Stimulated activated naive CD4-positive, alpha-beta T cell treated with Interleukin-2 at 50 U/mL for 16 hours (primary cell): ENCODE results near the gene PRCD.
"Not testable (repeated sequence)": the region's sequence is repeated elsewhere in the genome, so short reads cannot be mapped to it uniquely, and the experiment has no call there.

Experiments
- DNase-seq: peaks from one replicate; lab custom pipeline; 2025; lab: John Stamatoyannopoulos, UW

PRCD gene

DNA sequence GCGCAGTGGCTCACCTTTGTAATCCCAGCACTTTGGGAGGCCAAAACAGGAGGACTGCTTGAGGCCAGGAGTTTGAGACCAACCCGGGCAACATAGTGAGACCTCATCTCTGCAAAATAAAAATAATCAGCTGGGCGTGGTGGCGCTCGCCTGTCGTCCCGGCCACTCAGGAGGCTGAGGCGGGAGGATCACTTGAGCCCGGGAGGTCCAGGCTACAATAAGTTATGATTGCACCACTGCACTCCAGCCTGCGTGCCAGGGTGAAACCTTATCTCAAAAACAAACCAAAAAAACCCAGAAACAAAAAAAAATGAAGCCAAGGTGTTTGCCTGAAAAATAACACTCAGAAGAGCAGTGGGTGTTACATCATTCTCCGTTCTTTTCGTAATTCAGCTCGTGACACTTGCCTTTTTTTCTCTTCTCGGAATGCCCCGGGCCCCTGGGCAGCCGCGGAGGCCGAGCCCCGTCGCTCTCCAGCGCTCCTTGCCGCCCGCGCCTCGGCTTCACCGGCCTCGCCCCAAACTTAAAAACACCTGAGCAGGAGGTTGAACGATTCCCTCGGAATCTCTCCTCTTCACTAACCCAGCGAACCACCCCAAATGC is 17.0 kb downstream of the PRCD start:
- DNase-seq: peak; percentile 48

DNA sequence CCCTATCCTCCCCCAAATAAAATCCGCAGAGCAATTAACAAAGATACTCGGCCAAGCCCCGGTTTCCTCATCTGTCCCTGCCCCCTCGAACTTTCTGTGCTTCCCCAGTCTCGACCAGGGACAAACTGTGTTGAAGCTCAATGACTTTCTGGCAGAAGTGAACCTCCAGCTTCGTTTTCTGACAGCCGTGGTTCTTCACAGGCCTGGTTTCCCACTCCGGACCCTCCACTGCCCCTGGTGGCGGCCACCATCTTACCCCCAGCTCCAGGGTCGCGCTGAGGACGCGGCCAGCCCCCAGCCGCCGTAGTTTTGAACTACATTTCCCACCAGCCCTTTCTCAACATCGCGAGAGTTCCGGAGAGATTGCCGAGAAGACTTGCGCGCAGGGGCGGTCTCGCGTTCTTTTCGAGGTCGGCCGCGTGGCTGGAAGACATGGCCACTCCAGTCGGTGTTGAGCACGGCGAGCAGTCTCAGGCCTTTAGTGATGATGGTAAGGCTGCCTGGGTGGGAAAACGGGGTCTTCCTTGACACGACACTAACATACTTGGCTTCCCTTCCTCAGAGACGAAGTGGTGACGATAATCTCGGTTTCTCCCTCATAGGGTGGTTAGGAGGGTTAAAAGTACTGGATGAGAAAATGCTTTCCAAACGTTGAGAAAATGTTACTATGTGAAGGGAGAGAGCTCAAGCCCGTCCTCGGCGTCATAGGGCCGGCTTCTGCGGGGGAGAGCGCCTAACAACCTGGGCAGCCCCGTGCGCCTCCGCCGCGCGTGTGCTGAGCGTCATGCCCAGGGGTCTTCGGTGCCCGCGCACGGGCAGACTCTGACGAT is 17.7 kb downstream of the PRCD start:
- DNase-seq: peak; percentile 93

DNA sequence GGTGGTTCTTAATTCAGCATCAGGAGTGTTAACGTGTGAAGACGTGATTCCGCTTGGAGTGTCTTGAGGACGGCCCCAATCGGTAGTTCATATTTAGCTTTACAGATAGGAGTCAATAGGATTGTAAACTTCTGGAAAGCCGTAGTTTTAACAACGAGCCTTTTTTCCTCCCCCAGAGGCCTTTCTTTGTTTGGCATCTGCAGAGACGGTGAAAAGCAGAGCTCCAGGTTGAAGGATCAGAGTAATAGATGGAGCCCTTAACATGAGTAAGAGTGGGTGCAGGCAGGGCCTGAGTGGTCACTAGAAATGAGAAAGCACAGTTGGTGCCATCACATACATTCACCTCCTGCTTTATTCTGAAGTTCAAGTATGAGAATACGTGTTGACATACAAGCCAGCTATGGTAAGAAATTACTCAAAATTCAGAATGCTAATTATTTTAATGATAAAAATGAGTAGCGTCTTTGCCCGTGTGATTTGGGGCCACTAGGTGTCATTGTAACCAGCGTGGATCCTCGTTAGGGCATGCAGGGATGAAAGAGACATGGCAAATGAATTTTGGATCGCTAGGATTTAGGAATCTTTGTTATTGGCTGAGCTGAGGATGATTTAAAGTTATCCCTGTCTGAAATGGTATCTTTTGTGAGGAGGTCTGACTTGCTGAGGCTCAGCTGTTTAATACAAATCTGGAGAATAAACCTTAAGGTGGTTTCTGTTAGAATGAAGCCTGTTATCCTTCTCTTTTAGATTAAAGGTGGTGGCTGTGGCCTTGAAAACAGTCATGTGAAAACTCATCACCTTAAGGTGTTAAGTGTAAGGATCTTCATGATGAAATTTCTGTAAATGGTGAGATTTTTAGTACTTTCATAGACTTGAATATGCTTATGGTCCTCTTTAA is 18.6 kb downstream of the PRCD start:
- DNase-seq: no peak

DNA sequence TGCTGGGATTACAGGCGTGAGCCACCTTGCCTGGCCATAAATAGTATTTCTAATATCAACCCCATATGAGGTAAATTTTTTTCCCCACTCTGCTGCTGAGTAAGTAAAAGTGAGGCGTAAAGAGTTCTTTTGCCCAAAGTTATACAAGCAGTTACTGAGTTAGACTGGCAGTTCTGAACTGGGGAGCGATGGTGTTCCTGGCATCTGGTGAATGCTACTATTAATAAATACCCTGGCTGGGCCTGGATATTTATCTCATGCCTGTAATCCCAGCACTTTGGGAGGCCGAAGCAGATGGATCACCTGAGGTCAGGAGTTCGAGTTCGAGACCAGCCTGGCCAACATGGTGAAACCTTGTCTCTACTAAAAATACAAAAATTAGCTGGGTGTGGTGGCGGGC is 19.6 kb downstream of the PRCD start:
- not testable (repeated sequence) for DNase-seq

DNA sequence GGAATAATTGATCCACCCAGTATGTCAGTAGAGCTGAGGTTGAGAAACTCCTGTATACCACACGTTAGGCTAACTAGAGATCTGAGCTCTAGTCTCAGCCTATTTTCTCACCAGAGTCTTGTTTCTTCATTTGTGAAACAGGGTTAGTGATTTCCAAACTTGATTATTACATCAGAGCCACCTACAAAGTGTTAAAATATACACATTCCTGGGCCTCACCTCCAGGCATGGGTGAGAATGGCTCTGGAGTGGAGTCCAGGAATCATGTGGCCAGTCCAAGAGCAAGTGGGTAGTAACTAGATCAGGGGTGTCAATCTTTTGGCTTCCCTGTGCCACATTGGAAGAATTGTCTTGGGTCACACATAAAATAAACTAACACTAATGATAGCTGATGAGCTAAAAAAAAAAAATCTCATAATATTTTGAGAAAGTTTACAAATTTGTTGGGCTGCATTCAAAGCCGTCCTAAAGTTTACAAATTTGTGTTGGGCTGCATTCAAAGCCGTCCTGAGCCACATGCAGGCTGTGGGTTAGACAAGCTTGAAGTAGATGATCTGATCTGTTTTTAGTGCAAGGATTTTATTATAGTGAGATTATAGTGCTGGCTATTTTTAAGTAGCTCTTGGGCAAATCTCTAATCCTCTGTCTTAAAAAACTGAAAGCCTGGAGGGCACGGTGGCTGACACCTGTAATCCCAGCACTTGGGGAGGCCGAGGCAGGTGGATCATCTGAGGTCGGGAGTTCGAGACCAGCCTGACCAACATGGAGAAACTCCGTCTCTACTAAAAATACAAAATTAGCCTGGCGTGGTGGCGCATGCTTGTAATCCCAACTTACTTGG is 20.4 kb downstream of the PRCD start:
- no peak for DNase-seq

DNA sequence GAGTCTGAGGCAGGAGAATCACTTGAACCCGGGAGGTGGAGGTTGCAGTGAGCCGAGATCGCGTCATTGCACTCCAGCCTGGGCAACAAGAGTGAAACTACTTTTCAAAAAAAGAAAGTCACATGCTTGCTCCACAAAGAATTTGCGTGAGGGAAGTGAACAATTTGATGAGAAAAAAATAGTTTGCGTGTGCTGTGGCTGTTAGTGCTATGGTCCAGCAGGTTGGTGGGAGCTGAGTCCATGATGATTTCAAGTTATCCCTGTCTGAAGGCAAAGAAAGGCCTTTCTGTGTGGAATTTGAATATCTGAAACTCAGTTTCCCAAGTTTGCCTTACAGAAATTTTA is 21.0 kb downstream of the PRCD start:
- DNase-seq: no peak

DNA sequence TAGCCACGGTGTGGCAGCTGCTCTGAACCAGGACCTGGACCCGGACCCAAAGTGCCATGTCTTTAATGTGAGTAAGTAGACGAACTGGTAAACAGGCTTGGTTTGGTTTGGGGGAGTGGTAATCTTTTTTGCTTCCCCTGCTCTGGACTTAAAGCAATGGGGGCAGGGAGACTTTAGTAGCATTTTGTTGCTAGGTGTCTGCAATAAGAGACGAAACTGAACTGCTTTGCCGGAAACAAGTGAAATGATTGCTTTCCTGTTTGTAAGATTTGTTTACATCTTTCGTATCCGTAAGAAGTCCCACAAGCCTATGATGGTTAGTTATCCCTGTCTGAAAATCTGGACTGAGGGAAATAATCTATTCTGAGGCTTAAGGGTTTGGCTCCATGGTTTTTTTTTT is 21.5 kb downstream of the PRCD start:
- no peak for DNase-seq

DNA sequence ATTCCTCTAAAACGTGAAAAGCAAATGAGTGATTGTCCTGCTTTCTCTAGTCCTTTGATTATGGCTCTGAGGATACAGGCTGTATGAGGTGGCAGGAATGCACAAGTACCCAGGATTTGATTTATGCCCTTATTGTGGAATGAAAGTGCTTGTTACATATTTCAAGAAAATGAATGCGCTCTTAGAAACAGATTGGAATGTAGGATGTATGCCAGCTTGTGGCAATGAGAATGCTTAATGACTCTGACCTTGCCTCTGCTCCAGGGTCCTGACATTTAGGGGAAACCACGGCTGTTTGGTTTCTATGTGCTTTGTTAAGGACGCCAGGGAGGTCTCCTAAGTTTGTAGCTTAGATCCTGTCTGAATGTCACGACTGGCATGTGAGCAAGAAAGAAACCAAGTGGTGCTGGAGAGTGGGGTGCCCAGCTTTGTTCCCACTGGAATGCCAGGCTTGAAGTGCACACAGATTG is 22.0 kb downstream of the PRCD start:
- DNase-seq: no peak

DNA sequence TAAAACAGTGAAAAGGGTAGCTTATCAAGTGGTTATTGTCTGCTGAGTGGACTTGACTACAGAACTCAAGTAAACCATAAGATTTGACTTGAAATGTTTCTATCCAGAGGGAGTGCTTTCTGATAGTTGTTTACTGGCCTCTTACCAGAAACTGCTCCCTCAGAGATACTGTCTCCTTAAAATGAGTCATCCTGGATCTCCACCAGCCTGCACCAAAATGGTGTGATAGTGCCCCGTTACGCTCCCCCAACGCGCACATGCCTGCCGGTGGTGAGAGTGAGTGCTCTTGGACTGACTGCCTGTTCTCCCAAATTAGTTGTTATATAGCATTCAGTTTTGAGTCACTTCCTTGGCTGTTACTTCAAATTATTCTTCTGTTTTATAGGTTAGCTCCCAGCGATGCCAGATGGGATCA is 22.9 kb downstream of the PRCD start:
- DNase-seq: no peak

DNA sequence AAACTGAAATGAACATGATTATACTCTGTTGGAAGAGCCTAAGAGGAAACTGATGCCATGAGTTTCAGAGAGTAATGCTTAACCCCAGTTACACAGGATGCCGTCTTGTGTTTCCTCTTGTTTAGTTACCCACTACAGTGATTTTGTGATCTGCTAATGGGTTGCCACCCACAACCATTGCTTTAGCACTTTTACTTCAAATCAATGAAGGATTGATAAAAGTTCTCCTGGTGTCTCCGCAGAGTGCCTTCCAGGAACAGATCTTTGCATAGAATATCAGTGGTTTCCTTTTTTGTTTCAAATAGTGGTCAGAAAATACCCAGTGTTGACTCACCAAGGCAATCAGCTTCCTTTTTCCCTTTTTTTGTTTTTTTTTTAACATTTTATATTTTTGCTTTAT is 23.5 kb downstream of the PRCD start:
- DNase-seq: not testable (repeated sequence)

DNA sequence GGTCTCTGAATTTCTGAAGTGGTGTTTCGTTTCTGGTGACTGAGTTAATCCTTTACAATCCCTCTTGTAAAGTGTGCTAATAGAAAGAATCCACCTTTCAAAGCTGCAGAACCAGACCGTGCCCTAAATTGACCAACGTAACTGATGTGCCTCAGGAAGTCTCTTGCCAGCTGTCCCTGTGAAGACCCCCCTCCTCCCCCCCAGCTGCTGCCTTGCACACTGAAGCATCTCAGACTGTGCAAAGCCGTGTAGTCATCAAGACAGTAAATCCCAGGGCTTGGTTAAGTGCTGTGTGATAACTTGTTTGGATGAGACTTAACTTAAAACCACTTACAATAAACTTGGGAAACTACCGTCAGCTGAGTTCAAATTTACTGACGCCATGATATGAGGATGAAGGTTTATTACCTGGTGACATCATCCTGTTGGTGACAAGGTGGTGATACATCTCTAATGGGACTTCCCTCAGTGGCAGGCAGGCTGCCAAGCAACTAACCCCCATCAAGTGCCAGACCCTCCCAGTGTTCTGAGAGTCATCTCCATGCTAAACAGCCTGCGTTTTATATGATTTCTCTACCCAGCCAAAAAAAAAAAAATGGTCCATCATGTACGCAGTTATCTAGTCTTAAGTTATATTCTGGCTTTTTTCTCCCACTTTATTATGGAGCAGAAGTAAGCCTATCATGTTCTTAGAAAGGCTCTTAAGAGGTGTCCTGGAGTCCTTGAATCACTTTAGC is 25.3 kb downstream of the PRCD start:
- peak; percentile 21 for DNase-seq

DNA sequence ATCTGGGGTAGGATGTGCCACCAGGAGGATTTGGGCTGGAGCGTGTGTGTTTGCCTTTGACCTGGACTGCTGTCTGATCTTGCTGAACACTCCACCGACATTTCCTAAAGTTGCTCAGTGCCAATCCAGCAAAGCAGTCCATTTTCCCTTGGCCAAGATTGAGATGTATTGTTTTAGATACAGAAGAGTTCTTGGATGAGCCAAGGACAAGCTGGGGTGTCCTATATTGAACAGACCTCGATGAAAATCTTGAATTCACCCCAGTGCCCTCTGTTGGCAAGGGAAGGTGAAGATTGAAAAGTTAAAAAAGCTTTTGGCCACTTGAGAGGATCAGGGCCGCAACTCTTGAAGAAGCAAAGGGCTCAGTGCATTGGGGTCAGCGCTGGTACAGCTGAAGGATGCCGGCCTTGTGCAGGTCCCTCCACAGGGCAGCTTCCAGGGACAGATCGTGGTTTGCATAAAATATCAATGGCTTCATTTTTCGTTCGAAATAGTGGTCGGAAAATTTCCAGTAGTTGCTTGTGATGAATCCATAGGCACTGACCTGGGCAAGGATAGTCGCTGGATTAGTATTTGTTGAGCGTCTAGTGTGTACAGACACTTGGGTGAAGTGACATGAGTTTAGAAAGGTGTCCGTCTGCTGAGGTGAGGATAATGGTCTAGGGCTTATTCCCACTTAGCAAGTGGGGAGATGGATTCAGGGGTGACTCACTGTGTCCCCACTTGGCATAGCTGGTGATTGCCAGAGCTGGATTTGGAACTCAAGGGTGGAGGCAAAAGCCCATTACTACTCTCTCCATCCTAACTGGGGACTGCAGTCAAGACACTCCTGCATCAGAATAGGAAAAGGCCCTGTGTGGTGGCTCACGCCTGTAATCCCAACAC is 26.1 kb downstream of the PRCD start:
- no peak for DNase-seq

DNA sequence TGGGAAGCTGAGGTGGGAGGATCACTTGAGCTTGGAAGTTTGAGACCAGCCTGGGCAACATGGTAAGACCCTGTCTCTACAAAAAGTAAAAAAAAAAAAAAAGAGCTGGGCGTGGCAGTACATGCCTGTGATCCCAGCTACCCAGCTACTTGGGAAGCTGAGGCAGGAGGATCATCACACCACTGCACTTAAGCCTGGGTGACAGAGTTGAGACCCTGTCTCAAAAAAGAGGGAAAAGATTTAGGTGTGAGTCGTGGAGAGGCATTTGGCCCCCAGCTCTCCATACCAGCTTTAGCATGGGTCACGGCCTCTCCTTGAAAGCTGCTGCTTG is 26.7 kb downstream of the PRCD start:
- no peak for DNase-seq

DNA sequence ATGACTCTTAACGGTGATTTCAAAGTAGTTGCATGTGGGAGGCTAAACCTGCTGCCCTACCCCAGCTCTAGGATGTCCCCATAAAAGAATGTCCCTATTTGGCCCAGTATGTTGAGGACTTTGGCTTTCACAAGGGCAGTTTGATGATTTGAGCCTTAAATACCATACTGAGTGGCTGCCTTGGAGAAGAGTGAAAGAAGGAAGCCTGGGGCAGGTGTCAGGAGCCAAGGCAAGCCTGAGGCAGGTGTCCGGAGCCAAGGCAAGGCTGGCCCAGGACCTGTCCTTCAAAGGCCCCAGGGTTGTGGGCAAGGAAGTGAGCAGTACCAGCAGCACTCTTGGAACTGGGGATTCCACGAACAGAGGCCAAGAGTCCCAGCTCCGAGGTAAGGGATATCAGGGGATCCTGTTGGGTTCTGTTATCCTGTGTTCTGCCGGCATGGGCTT is 27.2 kb downstream of the PRCD start:
- no peak for DNase-seq

DNA sequence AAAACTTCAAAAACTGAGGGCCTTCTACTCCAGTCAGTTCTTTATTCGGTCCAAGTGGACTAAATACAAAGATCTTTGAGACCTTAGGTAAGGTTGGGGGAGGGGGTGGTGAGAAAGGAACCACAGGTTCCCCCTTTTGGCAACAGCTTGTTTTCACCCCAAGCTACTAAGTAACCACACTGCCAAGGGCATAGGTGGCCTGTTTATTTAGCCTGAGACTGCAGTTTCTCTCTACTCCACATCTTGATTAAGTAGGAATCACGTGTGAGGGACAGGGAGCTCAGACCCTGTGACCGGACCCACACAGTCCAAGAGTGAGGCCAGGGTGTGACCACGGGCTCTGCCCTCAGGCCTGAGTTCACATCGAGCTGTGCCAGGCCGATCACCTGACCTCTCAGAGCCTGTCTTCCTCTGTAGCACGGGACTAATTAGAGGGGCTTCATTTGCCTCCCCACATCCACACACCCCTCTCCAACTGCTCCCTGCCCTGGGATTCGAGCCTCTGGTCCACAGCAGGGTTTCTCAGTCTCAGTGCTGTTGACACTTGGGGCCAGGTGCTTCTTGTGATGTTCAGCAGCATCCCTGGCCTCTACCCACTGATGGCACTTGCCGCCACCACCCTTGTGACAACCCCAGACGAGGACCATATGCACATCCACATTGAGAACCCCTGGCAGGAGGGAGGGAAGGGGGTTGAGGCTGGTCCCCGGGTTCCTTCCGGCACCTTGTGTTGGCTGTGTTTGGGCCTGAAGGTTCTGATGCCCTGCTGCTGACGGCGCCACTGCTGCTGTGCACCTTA is 28.0 kb downstream of the PRCD start:
- no peak for DNase-seq

DNA sequence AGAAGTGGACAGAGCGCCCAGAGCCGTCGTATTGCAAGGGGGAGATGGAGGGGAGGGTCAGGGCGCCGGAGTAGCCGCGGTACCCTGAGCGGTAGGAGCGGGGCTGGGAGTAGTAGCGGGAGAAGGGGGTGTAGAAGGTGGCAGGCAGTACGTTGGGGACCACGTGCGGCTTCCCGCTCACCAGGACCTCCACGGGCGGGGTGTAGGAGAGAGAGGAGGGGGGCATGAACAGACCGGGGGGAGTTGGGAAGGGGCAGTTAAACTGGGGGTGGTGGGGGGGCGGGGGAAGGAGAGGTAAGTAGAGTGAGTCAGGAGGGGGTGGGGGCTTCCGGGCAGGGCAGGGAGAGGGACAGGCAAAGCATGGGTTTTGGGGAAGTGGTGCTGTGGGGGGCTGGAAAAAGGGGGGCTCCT is 29.0 kb downstream of the PRCD start:
- no peak for DNase-seq

DNA sequence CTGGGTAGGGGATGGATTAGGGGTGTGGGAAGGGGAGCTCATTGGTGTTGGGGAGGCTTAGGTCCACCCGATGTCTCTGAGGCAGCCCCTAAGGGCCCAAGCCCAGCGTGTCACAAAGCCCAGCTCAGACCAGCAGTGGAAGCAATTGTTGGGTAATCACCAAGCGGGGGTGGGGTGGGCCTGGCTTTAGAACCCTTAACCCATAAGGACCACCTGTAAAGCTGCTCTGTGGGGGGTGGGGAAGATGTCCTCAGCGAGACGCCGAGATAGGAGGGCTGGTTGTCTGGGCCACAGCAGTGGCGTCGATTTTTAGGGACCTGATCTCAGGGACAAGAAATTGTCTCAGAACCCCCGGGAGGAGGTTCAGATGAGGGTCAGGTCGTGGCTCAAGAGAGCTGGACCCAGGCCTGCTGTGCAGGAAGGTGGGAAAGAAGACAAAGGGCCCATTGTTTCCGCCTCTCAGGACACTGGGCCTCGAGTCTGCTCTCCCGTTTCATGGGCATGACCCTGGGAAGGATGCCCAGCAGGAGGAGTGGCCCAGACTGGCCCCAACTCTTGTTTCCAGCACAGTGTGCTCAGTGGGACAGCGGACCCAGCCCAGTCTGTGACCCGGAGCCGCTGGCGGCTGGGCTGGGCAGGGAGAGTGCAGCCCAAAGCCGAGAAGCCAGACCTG is 29.9 kb downstream of the PRCD start:
- DNase-seq: no peak

DNA sequence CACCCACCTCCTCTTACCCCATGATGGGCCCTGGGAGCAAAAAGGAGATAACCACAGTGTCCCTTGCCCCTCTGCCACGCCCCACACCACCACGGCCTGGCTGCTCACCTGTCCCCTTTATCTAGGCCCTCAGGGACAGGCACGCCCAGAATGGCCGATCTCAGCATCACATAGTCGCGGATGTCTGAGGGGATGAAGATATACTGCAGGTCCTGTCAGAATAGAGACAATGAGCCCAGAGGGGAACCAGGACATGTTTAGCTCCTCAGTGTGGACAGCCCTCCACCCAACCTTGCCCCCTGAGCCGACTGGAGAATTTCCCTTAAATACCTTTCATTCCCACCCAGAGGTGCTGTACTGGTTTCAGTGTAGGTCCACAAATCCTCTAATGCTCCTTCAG is 30.6 kb downstream of the PRCD start:
- no peak for DNase-seq
